Kidney glomerular epithelial cell (primary cell): ENCODE results near the gene NHERF2.

Experiments
- DNase-seq: peaks from one replicate; lab custom pipeline; 2025; lab: John Stamatoyannopoulos, UW

The NHERF2 gene

DNA sequence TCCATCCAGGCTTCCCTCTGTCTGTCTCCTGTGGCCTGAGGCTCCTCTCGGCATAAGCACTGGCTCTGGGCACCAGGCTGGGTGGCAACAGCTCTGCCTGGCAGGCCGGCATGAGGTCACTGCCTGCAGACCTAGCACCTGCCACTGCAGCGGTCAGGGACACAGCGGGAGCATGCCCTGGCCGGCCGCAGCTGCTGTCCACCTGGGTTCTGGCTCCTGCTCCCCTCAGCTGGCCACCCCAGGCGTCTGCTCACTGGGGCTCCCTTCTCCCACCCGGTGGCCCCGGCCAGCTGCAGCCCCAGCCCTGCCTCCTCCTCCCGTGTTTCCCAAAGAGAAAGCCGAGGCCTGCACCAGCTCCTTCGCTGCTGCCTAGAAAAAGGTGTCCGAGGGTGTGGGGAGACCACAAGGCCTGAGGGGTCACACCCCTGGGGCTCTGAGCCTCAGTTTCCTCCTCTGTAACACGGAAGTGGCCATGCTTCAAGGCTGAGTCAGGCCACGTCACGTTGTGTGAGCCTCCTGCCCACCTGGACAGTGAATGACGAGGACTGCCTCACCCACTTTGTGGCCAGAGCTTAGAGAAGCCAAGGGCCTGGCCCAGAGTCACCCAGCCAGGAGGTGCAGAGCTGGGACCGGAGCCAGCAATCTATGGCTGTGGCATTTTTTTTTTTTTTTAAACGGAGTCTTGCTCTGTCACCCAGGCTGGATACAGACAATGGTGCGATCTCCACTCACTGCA, 14.3 kb downstream of the NHERF2 start:
- no peak for DNase-seq

DNA sequence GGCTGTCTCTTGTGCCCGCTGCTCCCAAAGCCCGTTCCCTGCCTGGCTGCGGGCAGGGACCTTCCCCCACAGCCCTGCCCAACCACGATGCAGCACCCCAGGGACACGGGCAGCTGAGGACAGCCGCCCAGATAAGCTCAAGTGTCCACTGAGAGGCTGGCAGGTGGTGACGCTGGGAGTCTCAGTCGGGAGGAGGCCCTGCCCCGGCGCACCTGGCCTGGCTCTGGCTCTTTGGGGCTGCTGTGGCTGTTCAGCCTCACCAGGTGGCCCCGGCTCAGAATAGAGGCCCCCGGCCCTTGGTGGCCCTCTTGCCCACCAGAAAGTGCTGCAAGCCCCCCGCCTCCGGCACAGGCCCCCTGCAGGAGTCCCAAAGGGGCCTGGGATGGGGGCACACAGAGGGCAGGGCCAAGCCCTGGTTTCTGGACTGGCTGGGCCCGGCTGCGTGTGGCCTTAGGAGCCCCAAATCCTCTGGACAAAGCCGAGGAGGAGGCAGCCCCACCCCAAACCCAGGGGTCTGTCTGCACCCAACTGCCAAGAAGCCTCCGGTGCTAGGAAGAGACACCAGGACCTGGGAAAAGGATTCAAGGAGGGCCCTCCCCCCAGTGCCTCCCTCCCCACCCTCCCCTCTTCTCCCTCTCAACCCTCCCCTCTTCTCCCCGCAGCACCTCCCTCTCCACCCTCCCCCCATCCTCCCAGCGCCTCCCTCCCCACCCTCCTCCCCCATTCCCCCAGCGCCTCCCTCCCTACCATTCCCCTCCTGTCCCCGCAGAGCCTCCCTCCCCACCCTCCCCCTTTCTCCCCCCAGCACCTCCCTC, 15.7 kb downstream of the NHERF2 start:
- DNase-seq: no peak

DNA sequence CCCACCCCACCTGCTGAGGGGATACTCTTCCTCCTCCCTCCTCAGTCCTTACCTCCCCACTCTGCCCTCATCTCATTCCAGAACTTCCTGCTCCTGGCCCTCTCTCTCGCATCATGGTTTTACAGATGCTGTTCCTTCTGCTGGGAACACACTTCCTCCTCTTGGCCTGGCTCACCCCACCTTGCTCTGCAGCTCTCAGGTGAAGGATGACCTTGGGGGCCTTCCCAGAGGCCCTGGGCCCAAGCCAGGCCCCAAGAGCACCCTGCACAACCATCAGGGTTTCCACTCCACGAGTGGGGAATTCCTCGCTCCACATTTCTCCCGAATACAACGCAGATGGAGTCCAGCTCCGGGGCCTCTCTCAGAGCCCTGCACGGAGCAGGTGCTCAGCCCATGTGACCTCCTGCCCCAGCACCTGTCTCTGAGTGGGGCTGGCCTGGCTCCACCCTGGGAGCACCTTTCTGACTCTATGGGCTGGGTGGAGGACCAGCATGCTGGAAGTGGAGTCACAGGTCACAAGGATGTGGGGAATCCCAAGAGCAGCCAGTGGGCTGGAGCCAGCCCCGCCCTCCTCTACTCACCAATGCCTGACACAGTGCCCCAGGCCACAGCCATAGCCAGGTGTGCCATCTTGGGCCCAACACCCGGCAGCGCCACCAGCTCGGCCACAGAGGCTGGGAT, 16.4 kb downstream of the NHERF2 start:
- DNase-seq: no peak

DNA sequence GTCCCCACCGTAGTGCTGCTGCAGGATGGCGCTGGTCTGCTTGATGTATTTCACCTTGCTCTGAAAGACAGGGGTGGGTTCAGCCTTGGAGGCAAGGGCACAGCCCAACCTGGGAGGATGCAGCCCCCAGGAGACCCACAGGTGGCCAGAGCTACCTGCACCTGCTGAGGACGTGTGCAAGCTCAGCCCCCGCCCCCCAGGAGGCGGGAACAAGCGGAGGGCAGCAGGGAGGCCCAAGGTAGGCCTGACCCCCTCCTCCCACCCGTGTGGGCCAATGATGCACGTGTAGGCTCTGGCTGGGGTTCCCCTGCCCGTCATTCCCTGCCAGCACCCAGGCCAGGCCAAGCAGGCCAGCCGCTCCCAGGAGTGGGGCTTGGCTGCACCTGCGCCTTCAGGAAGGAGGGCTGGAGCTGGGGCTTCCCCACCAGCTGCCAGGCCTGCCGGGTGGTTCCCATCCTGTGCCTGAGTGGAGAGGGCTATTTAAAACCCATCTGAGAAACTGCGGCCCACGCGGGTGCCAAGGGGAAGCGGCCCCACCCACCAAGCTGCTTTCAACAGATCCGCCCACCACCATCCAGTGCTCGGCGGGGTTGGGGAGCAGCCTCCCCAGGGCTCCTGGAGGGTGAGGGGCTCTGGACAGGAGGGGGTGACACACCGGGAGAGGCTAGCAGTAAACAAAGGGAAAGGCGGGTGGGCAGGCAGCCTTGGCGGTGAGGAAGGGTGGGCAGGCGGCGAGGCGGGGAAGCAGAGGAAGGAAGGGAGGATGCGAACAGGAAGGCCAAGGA, 17.2 kb downstream of the NHERF2 start:
- DNase-seq: no peak

DNA sequence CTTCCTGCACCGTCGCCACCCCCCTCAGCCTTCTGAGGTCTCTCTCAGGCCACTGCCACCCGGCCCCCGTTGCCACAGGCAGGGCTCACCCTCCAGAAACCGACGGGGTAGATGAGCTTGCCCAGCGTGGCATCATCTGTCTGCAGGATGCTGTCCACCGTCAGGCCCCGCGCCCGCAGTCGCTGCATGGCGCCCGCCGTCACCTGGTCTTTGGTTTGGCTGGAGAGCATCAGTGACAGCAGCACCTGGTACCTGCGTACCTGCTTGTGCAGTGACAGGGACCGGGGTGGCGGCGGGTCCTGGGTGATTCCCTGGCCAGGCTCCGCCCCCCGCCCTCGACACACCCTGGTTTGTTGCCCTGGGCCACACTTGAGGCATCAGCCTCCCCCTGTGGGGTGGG, 17.8 kb downstream of the NHERF2 start:
- no peak for DNase-seq

DNA sequence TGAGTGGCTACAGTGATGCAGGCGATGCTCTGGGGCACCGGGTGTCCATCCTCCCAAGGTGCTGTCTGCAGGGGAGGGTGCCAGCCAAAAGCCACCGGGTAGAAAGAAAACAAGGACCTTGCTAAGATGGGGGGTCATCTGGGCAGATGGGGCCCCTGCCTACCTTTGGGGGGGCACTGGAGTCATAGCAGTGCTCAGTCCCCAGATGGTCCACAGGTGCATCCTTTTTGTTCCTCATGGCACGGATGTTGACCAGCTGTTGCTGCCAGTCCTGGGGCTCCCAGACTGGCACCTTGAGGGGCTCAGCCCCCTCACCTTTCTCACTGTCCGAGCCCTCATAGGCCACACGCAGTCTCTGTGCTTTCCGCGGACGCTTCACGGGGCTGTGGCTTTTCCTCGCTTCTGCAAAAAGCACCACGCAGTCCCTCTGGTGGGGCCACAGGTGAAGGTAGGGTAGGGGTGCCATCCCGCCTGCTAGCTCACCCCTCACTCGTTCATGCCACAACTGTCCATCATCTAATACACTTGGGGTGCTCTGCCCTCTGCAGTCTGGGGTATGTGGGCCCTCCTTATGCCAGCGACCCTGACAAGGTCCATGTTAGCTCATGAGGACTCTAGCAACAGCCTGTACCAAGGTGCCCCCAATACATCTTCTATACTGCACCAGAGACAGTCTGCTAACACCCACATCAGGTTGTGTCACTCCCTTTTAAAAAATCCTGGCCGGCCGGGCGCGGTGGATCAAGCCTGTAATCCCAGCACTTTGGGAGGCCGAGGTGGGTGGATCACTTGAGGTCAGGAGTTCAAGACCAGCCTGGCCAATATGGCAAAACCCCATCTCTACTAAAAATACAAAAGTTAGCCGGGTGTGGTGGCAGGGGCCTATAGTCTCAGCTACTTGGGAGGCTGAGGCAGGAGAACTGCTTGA, 19.5 kb downstream of the NHERF2 start:
- no peak for DNase-seq

DNA sequence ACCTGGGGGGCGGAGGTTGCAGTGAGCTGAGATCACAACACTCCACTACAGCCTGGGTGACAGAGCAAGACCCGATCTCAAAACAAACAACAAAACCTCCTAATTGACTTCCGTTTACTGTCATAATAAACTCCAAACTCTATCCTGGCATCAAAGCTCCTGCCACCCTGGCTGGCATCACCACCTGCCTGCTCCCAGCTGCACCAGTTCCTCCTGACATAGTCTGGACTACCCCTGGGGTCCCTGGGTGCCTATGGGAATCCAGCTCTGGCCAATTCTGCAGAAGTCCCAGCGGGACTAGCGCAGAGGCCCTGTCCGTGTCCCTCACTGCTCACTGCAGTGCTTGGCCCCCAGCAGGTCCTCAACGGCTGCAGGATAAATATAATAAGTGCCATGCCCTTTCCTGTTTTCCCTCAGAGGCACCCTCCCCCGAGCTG, 20.2 kb downstream of the NHERF2 start:
- peak; percentile 24 for DNase-seq

DNA sequence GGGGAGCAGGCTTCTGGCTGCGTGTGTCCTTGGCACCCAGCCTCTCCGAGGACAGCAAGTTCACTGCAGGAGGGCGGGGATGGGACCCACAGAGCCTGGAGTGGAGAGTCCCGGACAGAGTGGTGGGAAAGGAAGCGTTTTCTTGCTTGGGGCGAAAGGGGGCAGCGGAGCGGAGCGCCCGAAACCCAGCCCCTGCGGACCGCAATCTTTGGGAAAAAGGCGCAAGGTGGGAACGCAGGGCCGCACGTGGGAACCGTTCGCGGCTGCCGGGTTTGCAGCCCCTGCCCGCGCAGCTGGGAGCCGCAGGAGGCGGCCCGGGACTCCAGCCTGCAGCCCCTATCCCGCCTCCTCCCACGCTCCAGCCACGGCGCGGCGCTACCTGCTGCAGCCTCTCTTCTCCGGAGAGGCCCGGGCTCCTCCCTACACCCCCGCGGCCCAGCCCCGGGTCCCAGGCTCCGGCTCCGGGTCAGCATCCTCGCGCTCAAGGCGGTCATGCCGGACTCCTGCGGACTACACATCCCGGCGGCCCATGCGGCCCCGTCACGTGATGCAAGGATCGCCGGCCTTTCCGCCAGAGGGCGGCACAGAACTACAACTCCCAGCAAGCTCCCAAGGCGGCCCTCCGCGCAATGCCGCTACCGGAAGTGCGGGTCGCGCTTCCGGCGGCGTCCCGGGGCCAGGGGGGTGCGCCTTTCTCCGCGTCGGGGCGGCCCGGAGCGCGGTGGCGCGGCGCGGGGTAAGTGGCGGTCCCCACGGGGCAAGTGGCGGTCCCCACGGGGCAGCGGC, 20.8 kb downstream of the NHERF2 start, which contains the start of the genes NTHL1 and TSC2:
Gene NTHL1, minus strand, starts transcription at position 505 of the 786 bp plus-strand sequence. Its CDS starts 11 bp downstream, at position 494.
Gene TSC2, plus strand, starts transcription at position 656 of the 786 bp plus-strand sequence. CDS start 631 bp downstream, outside the sequence.
- DNase-seq: peak; percentile 95

- no peak for DNase-seq
Observed at GRCh38 chr16:2048116-2048543, 21.4 kb downstream of the NHERF2 start.

DNA sequence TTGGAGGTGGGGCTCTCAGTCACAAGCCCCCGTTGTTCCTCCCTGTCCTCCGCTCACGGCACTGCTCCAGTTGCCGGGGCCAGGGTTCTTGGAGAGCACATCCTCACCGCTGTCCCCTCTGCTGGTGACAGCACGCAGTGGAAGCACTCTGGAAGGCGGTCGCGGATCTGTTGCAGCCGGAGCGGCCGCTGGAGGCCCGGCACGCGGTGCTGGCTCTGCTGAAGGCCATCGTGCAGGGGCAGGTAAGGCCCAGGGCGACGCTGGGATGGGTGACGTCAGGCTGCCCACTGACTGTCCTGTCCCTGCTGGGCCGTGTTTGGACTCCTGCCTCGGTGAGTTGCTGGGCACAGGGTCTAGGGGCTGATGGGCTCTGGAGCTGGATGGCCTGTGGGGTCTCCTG, 26.5 kb downstream of the NHERF2 start:
- no peak for DNase-seq

GRCh38 chr16:2053897-2054296, 27.2 kb downstream of the NHERF2 start:
- no peak for DNase-seq

DNA sequence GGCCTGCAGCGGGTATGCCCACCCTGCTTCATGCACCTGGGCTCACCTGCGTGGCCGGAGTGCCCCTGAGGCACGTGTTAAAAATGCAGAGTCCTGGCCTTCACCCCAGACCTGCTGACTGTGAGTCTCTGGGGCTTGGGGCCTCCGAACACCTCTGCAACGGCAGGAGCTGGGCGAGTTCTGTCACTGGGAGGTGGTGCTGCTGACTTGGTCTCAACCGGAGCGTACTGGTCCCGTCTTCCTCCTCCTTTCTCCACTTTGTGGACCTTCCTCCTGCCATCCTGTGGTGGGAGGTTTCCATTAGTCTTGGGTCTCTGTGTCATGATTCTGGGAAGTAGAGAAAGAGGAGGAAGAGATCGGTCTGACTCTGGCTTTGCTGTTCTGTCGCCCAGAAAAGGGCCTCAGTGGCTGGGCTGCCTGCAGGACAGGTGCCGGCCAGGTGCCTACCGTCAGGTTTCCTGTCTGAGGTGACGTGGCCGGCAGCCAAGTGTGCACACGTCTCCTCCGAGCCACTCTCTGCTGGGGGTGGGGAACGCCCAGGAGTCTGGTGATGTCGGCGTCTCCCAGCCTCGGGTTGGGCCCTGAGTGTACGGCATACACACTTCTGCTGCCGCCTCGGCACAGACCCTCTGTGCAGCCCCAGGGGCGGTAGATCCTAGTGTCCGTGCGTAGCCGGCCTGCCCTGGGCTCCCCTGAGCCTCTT, 28.0 kb downstream of the NHERF2 start:
- DNase-seq: no peak

- no peak for DNase-seq
Observed at GRCh38 chr16:2056077-2056476, 29.4 kb downstream of the NHERF2 start.

GRCh38 chr16:2056681-2057407, 30.1 kb downstream of the NHERF2 start:
- no peak for DNase-seq

- DNase-seq: no peak
Observed at GRCh38 chr16:2057438-2057837, 30.7 kb downstream of the NHERF2 start.

DNA sequence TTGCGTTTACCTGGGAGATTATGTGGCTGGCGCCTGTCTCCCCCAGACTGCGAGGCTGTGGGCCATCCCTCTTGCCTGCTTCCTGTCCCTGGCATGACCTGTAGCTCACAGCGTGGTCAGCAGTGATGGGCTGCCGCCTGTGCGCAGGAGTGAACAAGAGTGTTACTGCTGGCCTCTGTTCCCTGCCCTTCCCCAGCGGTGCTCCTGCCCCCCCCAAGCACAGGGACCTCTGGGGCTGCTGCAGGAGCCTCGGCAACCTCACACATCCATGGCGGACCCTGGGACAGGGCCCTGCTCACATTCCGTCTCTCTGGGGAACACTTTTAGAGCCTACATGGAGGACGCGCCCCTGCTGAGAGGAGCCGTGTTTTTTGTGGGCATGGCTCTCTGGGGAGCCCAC, 31.7 kb downstream of the NHERF2 start:
- DNase-seq: no peak

- DNase-seq: peak; percentile 60
Observed at GRCh38 chr16:2058872-2059271, 32.2 kb downstream of the NHERF2 start.

DNA sequence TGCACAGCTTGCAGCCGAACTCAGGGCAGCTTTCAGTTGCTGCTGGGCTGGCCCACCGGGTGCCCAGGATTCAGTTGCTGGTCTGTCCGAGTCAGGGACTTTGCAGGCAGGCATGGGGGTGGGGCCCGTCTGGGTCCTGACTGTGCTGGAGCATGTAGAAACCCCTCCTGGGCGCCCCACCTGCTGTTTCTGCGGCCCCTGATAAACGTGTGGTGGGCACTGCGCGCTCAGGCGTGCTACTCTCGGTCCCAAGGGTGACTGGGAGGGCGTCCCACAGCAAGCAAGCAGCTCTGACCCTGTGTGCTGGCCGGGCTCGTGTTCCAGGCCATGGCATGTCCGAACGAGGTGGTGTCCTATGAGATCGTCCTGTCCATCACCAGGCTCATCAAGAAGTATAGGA, 33.6 kb downstream of the NHERF2 start:
- no peak for DNase-seq
